Right atrium auricular region (tissue), 2 donors: ENCODE results near the gene SLCO2A1. TPM values are rescaled to one million over a fixed set of nuclear protein-coding genes. Genes with fewer than 3 reads are reported as not detected.

Experiments
- DNase-seq: peaks from one replicate; pipeline ENCODE4 v3.0.0-alpha.2; 2019; ENCODE audit warnings: low spot score
- H3K27ac ChIP-seq, 2 donors: fragments of 200-600 bp; sonication (generic); 1 replicate in 1 of 2; 2 replicates in 1 of 2; pipeline ENCODE4 v1.5.1; 2016 to 2019
- H3K27me3 ChIP-seq, 2 donors: fragments of 200-600 bp; sonication (generic); one replicate each; pipeline versions ENCODE4 v1.5.1 to v1.6.0; 2017 to 2019
- H3K36me3 ChIP-seq: fragments of 200-600 bp; sonication (generic); one replicate; pipeline ENCODE4 v1.5.1; 2016
- H3K4me1 ChIP-seq, 2 donors: fragments of 200-600 bp; sonication (generic); one replicate each; pipeline versions ENCODE4 v1.5.1 to v1.6.0; 2017 to 2019
- H3K4me3 ChIP-seq, 2 donors: fragments of 200-600 bp; sonication (generic); 1 replicate in 1 of 2; 2 replicates in 1 of 2; pipeline ENCODE4 v1.5.1; 2017 to 2019; ENCODE audit warnings: mild to moderate bottlenecking in 1 of 2, moderate library complexity in 1 of 2
- H3K9me3 ChIP-seq, 2 donors: fragments of 200-600 bp; sonication (generic); one replicate each; pipeline ENCODE4 v1.5.1; 2019
- total RNA-seq, 2 donors: library from RNA; depleted of rRNA; stranded (reverse); fragments of >200 nt; gene quantifications; one replicate each; pipeline ENCODE4 v1.1.0, GENCODE V29; 2016
- TF ChIP-seq, protein P1 (sequence below), 2 donors: fragments of 200-600 bp; sonication (generic); IDR thresholded peaks; one replicate each; pipeline ENCODE4 v1.5.1; 2019; ENCODE audit warnings: antibody characterized with exemption in 2 of 2

Gene SLCO2A1
- total RNA-seq, 2 donors from 2014 or later = 15.1 to 36.4 TPM

DNA sequence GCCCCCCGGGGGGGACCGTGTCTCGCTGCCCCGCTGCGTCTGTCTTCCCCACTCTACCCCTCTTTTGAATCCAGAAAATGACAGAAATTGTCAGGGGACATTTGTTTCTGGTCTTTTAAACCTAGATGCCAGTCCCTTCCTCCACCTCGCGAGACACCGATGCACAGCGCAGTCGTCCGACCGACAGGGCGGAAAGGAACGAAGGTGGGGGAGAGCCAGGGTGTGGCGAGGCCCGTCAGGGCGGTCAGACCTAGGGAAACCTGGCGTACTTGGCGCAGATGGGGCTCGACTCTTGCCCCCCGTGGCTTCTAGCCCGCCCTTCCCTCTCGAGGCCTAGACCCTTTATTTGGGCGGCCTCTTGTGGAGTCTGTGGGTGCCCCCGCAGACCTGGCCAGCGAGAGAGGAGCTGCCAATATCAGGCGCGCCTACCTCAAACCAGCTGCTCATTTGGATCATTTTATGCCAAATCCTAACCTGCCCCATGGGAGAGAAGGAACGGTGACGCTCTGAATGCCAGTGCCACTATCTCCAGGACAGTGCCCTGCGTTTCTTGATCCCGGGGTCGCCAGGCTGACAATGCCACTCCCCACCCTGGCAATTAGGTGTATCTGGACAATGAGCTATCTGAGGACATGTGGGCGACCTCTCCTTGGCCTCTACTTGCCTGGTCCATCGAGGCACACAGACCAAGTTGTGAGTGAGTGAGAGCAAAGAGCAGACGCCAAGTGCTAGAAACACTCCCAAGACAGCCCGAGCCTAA is 133.5 kb downstream of the SLCO2A1 start:
- H3K4me3 ChIP-seq = peak overlapping the region; percentile 51 to 72
- H3K27ac ChIP-seq = peak overlapping the region; percentile 67 to 77
- H3K27me3 ChIP-seq = no peaks in the 10 kb centered on the region
- TF ChIP-seq, protein P1, sequence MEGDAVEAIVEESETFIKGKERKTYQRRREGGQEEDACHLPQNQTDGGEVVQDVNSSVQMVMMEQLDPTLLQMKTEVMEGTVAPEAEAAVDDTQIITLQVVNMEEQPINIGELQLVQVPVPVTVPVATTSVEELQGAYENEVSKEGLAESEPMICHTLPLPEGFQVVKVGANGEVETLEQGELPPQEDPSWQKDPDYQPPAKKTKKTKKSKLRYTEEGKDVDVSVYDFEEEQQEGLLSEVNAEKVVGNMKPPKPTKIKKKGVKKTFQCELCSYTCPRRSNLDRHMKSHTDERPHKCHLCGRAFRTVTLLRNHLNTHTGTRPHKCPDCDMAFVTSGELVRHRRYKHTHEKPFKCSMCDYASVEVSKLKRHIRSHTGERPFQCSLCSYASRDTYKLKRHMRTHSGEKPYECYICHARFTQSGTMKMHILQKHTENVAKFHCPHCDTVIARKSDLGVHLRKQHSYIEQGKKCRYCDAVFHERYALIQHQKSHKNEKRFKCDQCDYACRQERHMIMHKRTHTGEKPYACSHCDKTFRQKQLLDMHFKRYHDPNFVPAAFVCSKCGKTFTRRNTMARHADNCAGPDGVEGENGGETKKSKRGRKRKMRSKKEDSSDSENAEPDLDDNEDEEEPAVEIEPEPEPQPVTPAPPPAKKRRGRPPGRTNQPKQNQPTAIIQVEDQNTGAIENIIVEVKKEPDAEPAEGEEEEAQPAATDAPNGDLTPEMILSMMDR (IDR thresholded peaks at IDR 0.05) = no peak
- peaks cover 0 to 48% of the 10 kb centered on the region in 2 donors for H3K4me1 ChIP-seq
- H3K36me3 ChIP-seq = no peaks in the 10 kb centered on the region
- no peak for DNase-seq
- no peaks in the 10 kb centered on the region for H3K9me3 ChIP-seq

DNA sequence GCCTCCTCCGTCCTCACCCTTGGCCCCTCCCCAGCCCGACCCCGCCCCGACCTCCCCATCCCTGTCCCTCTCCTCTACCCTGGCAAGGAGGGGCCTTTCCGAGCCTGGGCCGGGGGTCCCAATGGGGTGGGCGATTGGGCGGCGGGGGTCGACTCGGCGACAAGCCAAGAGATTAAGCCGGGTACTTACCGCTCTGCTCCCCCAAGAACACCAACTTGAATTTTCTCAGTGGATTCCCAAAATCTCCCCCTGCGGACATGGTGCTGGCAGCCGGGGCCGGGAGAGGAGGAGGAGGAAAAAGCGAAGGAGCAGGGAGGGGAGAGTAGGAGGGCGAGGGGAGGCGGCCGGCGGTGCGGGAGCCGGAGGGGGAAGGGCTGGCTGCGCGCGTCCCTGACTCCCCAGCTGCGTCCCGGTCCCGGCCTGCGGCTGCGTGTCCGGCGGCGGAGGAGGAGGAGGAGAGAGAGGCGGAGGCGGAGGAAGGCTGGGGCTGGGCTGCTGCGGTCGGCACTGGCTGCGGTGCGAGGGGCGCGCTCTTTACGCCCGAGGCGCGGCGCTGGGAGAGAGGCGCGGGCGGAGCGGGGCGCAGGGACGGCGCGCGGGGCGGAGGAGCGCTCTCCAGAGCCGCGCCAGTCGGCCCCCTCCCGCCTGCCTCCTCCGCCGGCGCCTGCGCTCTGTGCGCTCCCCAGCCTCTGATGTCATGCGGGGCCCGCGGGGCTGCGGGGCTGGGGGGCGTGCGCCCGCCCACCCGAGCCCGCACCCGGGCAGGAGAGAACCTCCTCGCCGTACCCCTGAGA is 134.3 kb downstream of the SLCO2A1 start, which contains the start of gene RAB6B:
RAB6B (minus strand) TSS at position 675 of the 794 bp plus-strand sequence; CDS start at position 259, 416 bp downstream.
- Histone ChIP-seq H3K4me1 (peaks cover 0 to 48% of the 10 kb centered on the region in 2 donors), H3K9me3 (no peaks in the 10 kb centered on the region), H3K27ac (peak within 1 kb of the TSS; percentile 67 to 77), H3K36me3 (no peaks in the 10 kb centered on the region), H3K4me3 (peak within 1 kb of the TSS; percentile 51 to 72), H3K27me3 (no peaks in the 10 kb centered on the region)
- DNase-seq = no peak
- TF ChIP-seq, protein P1 (IDR thresholded peaks at IDR 0.05) = no peak

DNA sequence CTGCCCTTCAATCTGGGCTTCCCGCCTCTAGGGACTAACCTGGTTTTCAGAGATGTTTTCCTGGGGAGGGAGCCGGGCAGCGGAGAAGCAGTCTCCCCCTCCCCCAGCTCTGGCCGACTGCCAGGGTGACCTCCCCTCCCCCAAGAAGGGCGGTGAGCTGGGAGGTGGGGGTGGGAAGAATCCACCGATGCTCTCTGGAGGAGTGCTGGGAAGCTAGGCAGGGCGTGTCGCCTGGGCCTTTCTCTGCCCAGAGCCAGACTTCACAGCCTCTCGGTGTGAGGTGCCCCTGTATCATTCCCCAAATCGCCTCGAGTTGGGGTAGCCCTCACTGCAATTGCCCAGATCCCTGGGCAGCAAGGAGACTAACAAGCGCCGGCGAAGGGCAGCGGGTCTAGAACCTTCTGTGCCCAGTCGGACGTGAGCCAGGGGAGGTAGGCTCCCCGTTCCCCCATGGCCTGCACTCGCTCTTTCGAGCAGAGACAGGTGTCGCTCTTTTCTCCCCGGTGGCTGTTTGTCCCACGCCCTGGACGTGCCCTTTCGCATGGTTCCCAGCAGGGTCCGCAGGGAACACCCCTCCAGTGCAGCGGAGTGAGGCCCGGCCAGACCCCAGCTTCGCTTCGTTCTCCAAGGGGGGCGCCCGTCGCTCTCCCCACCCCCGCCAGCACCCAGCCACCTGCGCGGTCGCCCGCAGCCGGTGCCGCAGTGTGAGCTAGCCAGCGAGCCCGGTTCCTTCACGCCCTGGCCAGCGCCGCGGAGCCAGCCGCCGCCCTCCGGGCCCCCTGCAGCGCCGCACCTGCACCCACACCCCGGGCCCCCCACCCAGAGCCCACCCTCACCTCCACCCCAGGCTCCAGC is 135.1 kb downstream of the SLCO2A1 start:
- DNase-seq = no peak

DNA sequence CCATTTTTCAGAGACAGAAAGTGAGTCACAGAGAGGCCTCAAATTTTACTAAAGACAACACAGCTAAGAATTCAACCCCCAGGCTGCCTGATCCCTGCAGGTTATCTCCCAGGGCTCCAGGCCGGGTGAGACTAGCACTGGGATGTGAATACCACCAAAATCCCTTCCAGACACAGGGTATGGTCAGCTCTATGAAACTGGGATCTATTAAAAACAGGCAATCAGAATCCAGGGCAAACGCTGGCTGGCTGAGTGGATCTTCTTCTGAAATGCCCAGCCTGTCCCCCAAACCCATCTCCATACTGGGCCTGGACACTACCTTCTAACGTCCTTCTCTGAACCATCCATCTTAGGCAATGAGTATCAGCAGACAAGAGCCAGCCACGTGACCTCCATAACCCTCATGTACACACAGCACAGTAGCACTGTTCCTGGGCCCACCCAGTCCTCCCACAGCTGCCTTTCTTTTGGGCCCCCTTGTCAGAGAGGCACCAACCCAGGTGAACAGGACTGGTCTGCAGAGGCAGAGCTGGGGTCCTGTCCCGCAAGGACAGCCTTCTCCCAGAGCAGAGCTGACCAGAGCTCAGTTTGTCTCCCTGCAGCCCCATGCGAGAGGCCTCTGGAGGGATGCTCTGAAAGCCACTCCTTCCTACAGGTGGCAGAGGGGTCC is 135.9 kb downstream of the SLCO2A1 start:
- peak overlapping the region in 1 of 2 donors; percentile 31 for H3K27ac ChIP-seq
- peak; percentile 18 for DNase-seq
- TF ChIP-seq, protein P1 (IDR thresholded peaks at IDR 0.05) = no peak
- H3K4me3 ChIP-seq = peak overlapping the region; percentile 51 to 72
- H3K4me1 ChIP-seq = peaks cover 0 to 48% of the 10 kb centered on the region in 2 donors
- no peaks in the 10 kb centered on the region for H3K9me3 ChIP-seq
- H3K27me3 ChIP-seq = no peaks in the 10 kb centered on the region
- no peaks in the 10 kb centered on the region for H3K36me3 ChIP-seq

More for the DNA sequence above, 135.1 kb downstream of the SLCO2A1 start:
- Histone ChIP-seq H3K27ac (peak overlapping the region; percentile 67 to 77), H3K9me3 (no peaks in the 10 kb centered on the region), H3K4me1 (peaks cover 0 to 48% of the 10 kb centered on the region in 2 donors), H3K4me3 (peak overlapping the region; percentile 51 to 72), H3K36me3 (no peaks in the 10 kb centered on the region), H3K27me3 (no peaks in the 10 kb centered on the region)
- TF ChIP-seq, protein P1 (IDR thresholded peaks at IDR 0.05) = no peak
